Neuronal stem cell (in vitro differentiated cells): ENCODE measurements around the gene PARM1.

Experiments used
- DNase-seq: peaks from one replicate; pipeline ENCODE4 v3.0.0-alpha.2; 2013; ENCODE audit warnings: low spot score
- H2AFZ ChIP-seq: one replicate; pipeline ENCODE4 v1.6.1; 2013; ENCODE audit warnings: mild to moderate bottlenecking, low read length, inconsistent platforms
- H2AK5ac ChIP-seq: 2 replicates; pipeline ENCODE4 v1.6.1; 2013; ENCODE audit warnings: low read depth, mild to moderate bottlenecking, inconsistent platforms, low read length, moderate library complexity, mixed read lengths
- H2BK120ac ChIP-seq: 2 replicates; pipeline ENCODE4 v1.6.1; 2013; ENCODE audit warnings: low read depth, mild to moderate bottlenecking, inconsistent platforms, low read length, moderate library complexity, mixed read lengths
- H2BK12ac ChIP-seq: one replicate; pipeline ENCODE4 v1.6.1; 2013; ENCODE audit warnings: low read length, inconsistent platforms
- H2BK15ac ChIP-seq: 2 replicates; pipeline ENCODE4 v1.6.1; 2013; ENCODE audit warnings: mild to moderate bottlenecking, low read length, inconsistent platforms, mixed read lengths
- H2BK5ac ChIP-seq: one replicate; pipeline ENCODE4 v1.6.1; 2013; ENCODE audit warnings: inconsistent platforms, mild to moderate bottlenecking, low read length, moderate library complexity
- H3K14ac ChIP-seq: one replicate; pipeline ENCODE4 v1.6.1; 2013; ENCODE audit warnings: low read length, inconsistent platforms
- H3K18ac ChIP-seq: 2 replicates; pipeline ENCODE4 v1.6.1; 2013; ENCODE audit warnings: low read length, inconsistent platforms
- H3K23ac ChIP-seq: 2 replicates; pipeline ENCODE4 v1.6.1; 2013; ENCODE audit warnings: low read depth, mild to moderate bottlenecking, mixed read lengths, low read length, inconsistent platforms; ENCODE audit not compliant: poor library complexity
- H3K27ac ChIP-seq: replicated peaks from 3 replicates; pipeline ENCODE4 v1.5.1; 2013; ENCODE audit warnings: low read length, inconsistent platforms
- H3K27me3 ChIP-seq, 3 experiments: 2 replicates each; pipeline ENCODE4 v1.6.1; 2013; ENCODE audit warnings: low read length in 3 of 3, mild to moderate bottlenecking in 2 of 3, inconsistent platforms in 1 of 3, low read depth in 1 of 3, mixed read lengths in 1 of 3, moderate library complexity in 1 of 3; ENCODE audit not compliant: control insufficient read depth in 3 of 3, insufficient read depth in 3 of 3
- H3K36me3 ChIP-seq, 2 donors: replicated peaks in 1 of 2; 2 replicates each; pipeline ENCODE4 v1.6.1; 2013; ENCODE audit warnings: low read length in 2 of 2; ENCODE audit not compliant: control insufficient read depth in 2 of 2, insufficient read depth in 2 of 2
- H3K4ac ChIP-seq: 2 replicates; pipeline ENCODE4 v1.6.1; 2013; ENCODE audit warnings: inconsistent platforms, mild to moderate bottlenecking, low read length, moderate library complexity
- H3K4me1 ChIP-seq, 2 donors: 1 replicate in 1 of 2; 2 replicates in 1 of 2; pipeline ENCODE4 v1.6.1; 2013; ENCODE audit warnings: low read length in 2 of 2, low read depth in 1 of 2; ENCODE audit not compliant: control insufficient read depth in 2 of 2, insufficient read depth in 1 of 2
- H3K4me2 ChIP-seq: one replicate; pipeline ENCODE4 v1.6.1; 2013; ENCODE audit warnings: mild to moderate bottlenecking, low read length, inconsistent platforms; ENCODE audit not compliant: insufficient read depth, poor library complexity, severe bottlenecking
- H3K4me3 ChIP-seq, 2 donors: 2 replicates each; pipeline ENCODE4 v1.5.1; 2013; ENCODE audit warnings: low read length in 2 of 2, mild to moderate bottlenecking in 2 of 2, inconsistent platforms in 1 of 2, moderate library complexity in 1 of 2
- H3K79me1 ChIP-seq: one replicate; pipeline ENCODE4 v1.6.1; 2013; ENCODE audit warnings: low read depth, mild to moderate bottlenecking, inconsistent platforms, low read length, moderate library complexity
- H3K9ac ChIP-seq: one replicate; pipeline ENCODE4 v1.6.1; 2013; ENCODE audit warnings: mild to moderate bottlenecking, low read depth, low read length, inconsistent platforms; ENCODE audit not compliant: poor library complexity
- H3K9me3 ChIP-seq, 2 donors: replicated peaks in 1 of 2; 2 replicates each; pipeline versions ENCODE3 to v1.6.1; 2013; ENCODE audit warnings: low read length in 2 of 2, mild to moderate bottlenecking in 2 of 2, inconsistent platforms in 1 of 2, low read depth in 1 of 2, mixed read lengths in 1 of 2, moderate library complexity in 1 of 2; ENCODE audit not compliant: control insufficient read depth in 2 of 2, insufficient read depth in 1 of 2
- H4K8ac ChIP-seq: one replicate; pipeline ENCODE4 v1.6.1; 2013; ENCODE audit warnings: low read depth, mild to moderate bottlenecking, inconsistent platforms, low read length, moderate library complexity
- H4K91ac ChIP-seq: one replicate; pipeline ENCODE4 v1.6.1; 2013; ENCODE audit warnings: low read length, low read depth, mild to moderate bottlenecking, inconsistent platforms; ENCODE audit not compliant: poor library complexity
- WGBS, 2 donors: extraction: QIAGEN DNeasy Blood & Tissue Kit; methylation state at CpG; one replicate each; pipeline ENCODE4 v1.1.7; 2013; ENCODE audit warnings: missing lambda C conversion rate in 2 of 2, mixed read lengths in 1 of 2; ENCODE audit not compliant: insufficient read length in 2 of 2, insufficient replicate concordance in 1 of 2; ENCODE audit errors: extremely low coverage in 2 of 2; 5-methylcytosine and 5-hydroxymethylcytosine counted together

The PARM1 gene

GRCh38 chr4:74950200-74950599 lies 17.3 kb downstream of the PARM1 start:
- no peak for DNase-seq
- Histone ChIP-seq H2BK12ac (no peak overlapping the region), H2BK5ac (no peak overlapping the region), H3K4me3 (no peak overlapping the region), H3K79me1 (no peaks in the 10 kb centered on the region), H3K23ac (no peak overlapping the region), H4K91ac (no peak overlapping the region), H3K36me3 (no peaks in the 10 kb centered on the region), H2BK120ac (no peak overlapping the region), H2BK15ac (no peak overlapping the region), H3K9ac (no peak overlapping the region), H3K4ac (no peak overlapping the region), H3K14ac (no peak overlapping the region), H3K27me3 (no peaks in the 10 kb centered on the region), H3K9me3 (no peaks in the 10 kb centered on the region), H3K4me1 (no peaks in the 10 kb centered on the region), H2AK5ac (no peak overlapping the region), H2AFZ (no peak overlapping the region), H3K18ac (no peak overlapping the region), H3K27ac (no peak overlapping the region), H4K8ac (no peak overlapping the region), H3K4me2 (no peak overlapping the region)
- no CpG with 5 or more reads among the region's 3 CpGs for WGBS, 2 donors

- no peak overlapping the region for H3K14ac ChIP-seq
- H3K4ac ChIP-seq, result no peak overlapping the region
- H2BK5ac ChIP-seq, result no peak overlapping the region
- H3K4me1 ChIP-seq, result no peaks in the 10 kb centered on the region
- no peaks in the 10 kb centered on the region for H3K36me3 ChIP-seq
- H2AK5ac ChIP-seq, result no peak overlapping the region
- H3K23ac ChIP-seq, result no peak overlapping the region
- WGBS, 2 donors, result no CpG with 5 or more reads among the region's 5 CpGs
- no peak for DNase-seq
- H3K27me3 ChIP-seq, result no peaks in the 10 kb centered on the region
- no peak overlapping the region for H3K4me2 ChIP-seq
- no peak overlapping the region for H4K8ac ChIP-seq
- H3K9me3 ChIP-seq, result no peaks in the 10 kb centered on the region
- H4K91ac ChIP-seq, result no peak overlapping the region
- H3K27ac ChIP-seq, result no peak overlapping the region
- no peak overlapping the region for H3K18ac ChIP-seq
- no peak overlapping the region for H2AFZ ChIP-seq
- no peak overlapping the region for H3K4me3 ChIP-seq
- H3K79me1 ChIP-seq, result no peaks in the 10 kb centered on the region
- no peak overlapping the region for H2BK15ac ChIP-seq
- H2BK12ac ChIP-seq, result no peak overlapping the region
- no peak overlapping the region for H3K9ac ChIP-seq
- no peak overlapping the region for H2BK120ac ChIP-seq
Measured at GRCh38 chr4:74950882-74951281, 18.0 kb downstream of the PARM1 start.

- Histone ChIP-seq H3K9ac (no peak overlapping the region), H2BK5ac (no peak overlapping the region), H3K14ac (no peak overlapping the region), H2BK15ac (no peak overlapping the region), H3K36me3 (no peaks in the 10 kb centered on the region), H2BK12ac (no peak overlapping the region), H3K27ac (no peak overlapping the region), H3K4me1 (no peaks in the 10 kb centered on the region), H3K27me3 (no peaks in the 10 kb centered on the region), H2AK5ac (no peak overlapping the region), H3K18ac (no peak overlapping the region), H3K4me2 (no peak overlapping the region), H3K4me3 (no peak overlapping the region), H3K9me3 (no peaks in the 10 kb centered on the region), H2AFZ (no peak overlapping the region), H4K91ac (no peak overlapping the region), H3K79me1 (no peaks in the 10 kb centered on the region), H4K8ac (no peak overlapping the region), H3K23ac (no peak overlapping the region), H3K4ac (no peak overlapping the region), H2BK120ac (no peak overlapping the region)
- no peak for DNase-seq
- WGBS, 2 donors, result no CpG with 5 or more reads among the region's 4 CpGs
Measured at GRCh38 chr4:74953647-74954046, 20.7 kb downstream of the PARM1 start.

- WGBS, 2 donors, result no CpG with 5 or more reads among the region's 2 CpGs
- no peak overlapping the region for H4K91ac ChIP-seq
- H2BK15ac ChIP-seq, result no peak overlapping the region
- H2BK5ac ChIP-seq, result no peak overlapping the region
- no peak overlapping the region for H3K4me3 ChIP-seq
- H2AFZ ChIP-seq, result no peak overlapping the region
- no peak overlapping the region for H2BK12ac ChIP-seq
- H4K8ac ChIP-seq, result no peak overlapping the region
- H3K9ac ChIP-seq, result no peak overlapping the region
- H3K79me1 ChIP-seq, result no peaks in the 10 kb centered on the region
- H3K27me3 ChIP-seq, result no peaks in the 10 kb centered on the region
- H3K18ac ChIP-seq, result no peak overlapping the region
- H3K27ac ChIP-seq, result no peak overlapping the region
- H3K36me3 ChIP-seq, result no peaks in the 10 kb centered on the region
- no peak overlapping the region for H3K4me2 ChIP-seq
- no peak overlapping the region for H2AK5ac ChIP-seq
- H3K9me3 ChIP-seq, result no peaks in the 10 kb centered on the region
- H3K14ac ChIP-seq, result no peak overlapping the region
- no peak overlapping the region for H2BK120ac ChIP-seq
- no peak overlapping the region for H3K23ac ChIP-seq
- H3K4me1 ChIP-seq, result no peaks in the 10 kb centered on the region
- DNase-seq, result no peak
- H3K4ac ChIP-seq, result no peak overlapping the region
Measured at GRCh38 chr4:74958881-74959280, 26.0 kb downstream of the PARM1 start.
